GM21717 (cell line): ENCODE measurements around the gene MPHOSPH6.
"Not testable (repeated sequence)": the region's sequence is repeated elsewhere in the genome, so short reads cannot be mapped to it uniquely, and the experiment has no call there.

ENCODE experiments used
- ATAC-seq: cut with Tn5 transposase; IDR thresholded peaks from one replicate; pipeline ENCODE4 v1.9.1; 2021; ENCODE audit warnings: mild to moderate bottlenecking, moderate library complexity; ENCODE audit not compliant: unreplicated experiment

The MPHOSPH6 gene, protein sequence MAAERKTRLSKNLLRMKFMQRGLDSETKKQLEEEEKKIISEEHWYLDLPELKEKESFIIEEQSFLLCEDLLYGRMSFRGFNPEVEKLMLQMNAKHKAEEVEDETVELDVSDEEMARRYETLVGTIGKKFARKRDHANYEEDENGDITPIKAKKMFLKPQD

GRCh38 chr16:82169861-82170845, at the start of gene MPHOSPH6:
Gene MPHOSPH6 (minus strand): TSS chr16:82170224. CDS start chr16:82170175, 49 bp downstream.
- peak; percentile 97 for ATAC-seq

DNA sequence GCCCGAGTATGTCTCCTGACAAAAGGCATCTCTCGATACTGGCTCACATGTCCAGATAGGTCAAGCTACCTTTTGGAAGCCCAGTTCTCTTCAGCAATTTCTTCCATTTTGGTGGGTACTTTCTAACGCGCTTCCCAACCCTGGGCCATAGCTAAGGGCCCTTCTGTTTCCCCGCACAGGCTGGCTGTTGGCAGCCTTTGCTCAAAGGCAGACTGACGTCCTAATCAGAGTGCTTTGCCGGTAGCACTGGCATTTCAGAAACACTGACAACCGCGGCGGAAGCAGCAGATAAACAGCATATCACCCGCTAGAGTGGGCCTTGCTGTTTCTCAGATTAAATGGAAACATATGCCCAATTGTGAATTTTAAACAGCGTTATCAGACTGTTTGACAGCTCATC, 49.3 kb upstream of the MPHOSPH6 start:
- no peak for ATAC-seq

GRCh38 chr16:82209314-82209713, 39.3 kb upstream of the MPHOSPH6 start:
- ATAC-seq = not testable (repeated sequence)

DNA sequence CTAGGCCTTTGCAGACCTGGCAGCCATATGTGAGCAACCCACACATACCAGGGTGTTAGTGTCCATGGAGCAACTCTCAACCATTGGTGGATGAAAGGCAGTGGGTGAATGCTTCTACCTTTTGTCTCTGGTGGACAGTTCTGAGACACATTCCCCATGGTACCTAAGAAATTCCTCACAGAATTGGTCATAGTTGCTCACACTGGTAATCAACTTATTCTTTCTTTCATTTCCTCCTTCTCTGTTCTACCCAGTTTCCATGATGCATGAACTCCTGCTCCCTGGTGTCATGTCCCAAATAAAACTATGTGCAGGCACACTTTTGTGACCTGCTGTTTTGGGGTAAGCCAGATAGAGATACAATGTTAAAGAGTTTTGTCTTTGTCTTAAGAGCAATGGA, 33.2 kb upstream of the MPHOSPH6 start:
- ATAC-seq = no peak

- no peak for ATAC-seq
Measured at GRCh38 chr16:82201926-82202325, 31.9 kb upstream of the MPHOSPH6 start.

- no peak for ATAC-seq
Measured at GRCh38 chr16:82201351-82201750, 31.3 kb upstream of the MPHOSPH6 start.

DNA sequence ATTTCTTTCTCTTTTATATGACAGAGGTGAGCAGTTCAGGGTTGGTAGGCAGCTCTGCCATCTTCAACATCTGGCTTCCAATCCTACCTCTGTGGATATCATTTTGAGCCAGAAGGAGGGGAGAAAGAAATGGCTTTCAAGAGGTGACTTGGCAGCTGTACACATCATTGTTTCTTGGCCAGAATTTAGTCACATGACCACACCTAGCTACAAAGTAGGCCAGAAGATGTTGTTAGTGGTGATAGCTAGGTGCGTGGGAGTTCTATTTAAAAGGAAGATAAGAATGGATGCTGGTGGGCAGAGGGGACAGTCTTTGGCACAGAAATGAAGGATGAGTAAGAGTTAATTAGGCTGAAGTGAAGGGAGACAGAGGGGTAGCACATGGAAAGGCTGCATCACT, 29.2 kb upstream of the MPHOSPH6 start:
- ATAC-seq = no peak

DNA sequence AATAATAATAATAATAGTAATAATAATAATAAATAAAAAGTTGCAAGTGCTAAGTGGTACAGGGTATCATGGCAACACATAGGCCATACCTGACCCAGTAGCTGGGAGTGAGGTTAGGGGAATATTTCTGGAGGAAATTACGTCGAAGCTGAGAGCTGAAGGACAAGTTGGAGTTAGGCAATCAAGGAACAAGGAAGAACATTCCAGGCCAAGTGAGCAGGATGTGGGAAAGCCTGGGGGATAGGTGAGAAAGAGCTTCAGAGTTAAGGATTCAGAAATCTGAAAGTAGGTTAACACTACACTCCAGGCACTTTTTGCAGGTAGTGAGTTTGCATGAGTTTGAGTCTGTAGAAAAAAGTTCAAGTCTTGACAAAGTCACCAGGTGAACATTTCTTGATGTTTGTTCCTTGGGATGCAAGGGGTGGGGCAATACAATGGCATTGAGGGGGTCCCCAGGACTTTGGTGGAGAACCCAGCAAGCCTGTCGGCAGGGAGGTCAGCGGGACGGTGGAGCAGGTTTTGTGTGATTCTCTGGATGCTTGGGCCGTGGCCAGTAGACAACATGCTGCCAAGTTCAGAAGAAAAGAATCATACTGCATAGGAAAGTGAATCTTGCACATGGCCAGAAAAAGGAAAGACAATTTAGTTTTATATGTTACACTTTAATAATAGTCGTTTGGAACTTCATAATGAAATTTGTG, 27.7 kb upstream of the MPHOSPH6 start:
- no peak for ATAC-seq

- ATAC-seq = no peak
Measured at GRCh38 chr16:82195917-82196494, 26.0 kb upstream of the MPHOSPH6 start.

GRCh38 chr16:82194086-82194485, 24.1 kb upstream of the MPHOSPH6 start:
- no peak for ATAC-seq

GRCh38 chr16:82192665-82193064, 22.6 kb upstream of the MPHOSPH6 start:
- no peak for ATAC-seq

GRCh38 chr16:82190386-82190785, 20.4 kb upstream of the MPHOSPH6 start:
- ATAC-seq = no peak

GRCh38 chr16:82187829-82188228, 17.8 kb upstream of the MPHOSPH6 start:
- ATAC-seq = no peak

DNA sequence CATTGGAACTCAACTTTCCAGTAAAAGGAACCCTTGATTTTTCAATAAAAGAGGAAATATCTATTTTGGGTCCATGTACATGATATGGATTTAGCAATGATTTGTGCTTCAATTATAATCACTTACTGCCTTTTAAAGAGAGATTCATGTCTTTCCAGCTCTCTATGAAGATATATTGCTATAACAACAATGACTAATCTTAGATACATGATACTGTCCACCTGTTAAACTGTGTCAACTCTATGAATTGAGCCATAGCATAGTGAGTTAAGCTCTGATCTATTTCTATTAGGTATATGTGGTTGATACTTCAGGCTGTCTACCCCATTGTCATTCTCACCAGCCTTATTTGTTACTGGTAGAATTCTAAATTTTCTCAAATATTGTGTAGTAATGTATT, 15.0 kb upstream of the MPHOSPH6 start:
- no peak for ATAC-seq

DNA sequence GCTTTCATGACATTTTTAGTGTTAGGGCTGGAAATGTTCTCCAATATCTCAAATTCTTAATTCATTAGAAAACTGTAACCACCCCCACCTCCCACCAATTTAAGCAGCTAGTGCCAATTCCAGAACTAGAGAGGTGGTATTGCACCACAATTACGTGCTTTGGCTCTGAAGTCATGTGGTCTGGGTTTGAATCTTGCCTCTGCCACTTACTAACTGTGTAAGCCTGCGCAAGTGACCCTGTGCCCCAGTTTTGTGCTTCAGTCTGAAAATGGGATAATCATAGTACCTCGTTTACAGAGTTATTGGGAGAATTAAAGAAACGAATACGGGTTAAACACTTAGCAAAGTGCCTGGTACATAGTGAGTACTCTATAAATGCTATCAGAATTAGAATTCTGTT, 14.2 kb upstream of the MPHOSPH6 start:
- no peak for ATAC-seq

DNA sequence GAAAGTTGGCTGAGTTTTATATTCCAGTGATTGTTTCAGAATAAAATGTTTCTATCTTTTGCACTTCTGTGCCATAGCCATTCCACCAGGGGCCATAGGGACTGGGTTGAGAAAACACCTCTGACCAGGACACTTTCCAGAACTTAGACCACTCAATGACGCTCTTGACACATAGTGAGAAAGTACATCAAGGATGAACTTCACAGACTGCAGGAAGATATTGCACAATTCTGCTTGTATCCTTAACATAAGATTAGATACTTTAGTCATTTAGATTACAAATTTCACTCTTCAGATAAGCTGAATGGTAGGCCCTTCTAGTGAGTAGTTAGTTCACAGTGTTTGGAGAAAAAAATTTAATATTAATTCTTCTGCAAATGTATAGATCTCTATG, 13.0 kb upstream of the MPHOSPH6 start:
- no peak for ATAC-seq

DNA sequence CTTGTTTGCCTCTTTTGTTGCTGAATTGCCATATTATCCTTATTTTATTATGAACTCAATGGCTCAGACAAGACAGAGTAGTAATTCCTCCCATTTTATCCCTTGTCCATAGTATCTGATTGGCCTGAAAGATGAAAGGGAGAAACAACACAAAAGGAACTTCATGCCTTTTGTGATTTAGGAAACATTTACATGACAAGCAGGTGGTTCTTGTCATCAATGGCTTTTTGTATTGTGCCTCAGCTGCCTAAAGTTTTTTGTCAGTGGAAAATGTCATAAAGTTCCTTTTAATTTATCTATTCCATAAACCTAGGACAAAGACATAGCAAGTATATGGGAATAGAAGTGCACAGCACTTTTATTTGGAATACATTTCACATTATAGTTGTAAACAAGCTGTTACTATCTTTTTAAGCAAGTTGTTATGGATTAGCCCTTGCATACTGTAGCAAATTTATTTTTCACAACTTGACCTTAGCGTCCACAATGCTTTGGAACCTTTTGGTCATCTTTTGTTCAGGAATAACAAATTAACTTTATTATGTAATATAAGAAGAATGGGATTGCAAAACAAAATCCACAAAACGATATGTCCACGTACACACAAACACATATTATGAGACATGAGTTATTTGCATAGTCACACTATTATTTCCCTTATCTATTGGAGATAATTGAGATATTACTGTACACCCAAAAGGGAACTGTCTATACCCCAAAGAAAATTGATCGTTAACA, 12.4 kb upstream of the MPHOSPH6 start:
- no peak for ATAC-seq

DNA sequence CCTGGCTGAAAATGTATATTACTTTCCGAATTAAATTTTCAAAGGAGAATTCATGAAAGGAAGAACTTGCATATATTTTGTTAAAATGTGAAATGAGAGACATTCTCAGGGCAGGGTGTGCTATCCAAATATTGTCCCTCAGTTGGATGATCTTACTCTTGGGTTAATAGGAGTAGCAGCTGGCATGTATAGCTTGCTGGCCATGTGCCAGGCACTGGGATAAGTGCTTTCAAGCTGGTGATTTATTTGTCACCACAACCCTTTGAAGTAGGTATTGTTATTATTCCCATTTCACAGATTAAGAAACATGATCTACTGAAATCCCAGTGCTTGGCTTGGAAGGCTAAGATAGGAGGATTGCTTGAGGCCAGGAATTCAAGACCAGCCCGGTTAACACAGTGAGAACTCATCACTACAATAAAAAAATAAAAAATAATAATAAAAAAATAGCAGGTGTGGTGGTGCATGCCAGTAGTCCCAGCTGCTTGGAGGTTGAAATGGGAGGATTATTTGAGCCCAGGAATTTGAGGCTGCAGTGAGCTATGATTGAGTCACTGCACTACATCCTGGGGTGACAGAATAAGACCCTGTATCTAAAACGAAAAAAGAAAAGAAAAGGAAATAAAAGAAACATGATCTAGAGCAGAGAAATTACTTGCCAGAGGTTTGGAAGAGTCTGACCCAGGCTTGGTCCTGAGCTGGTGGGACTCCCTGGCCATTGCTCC, 11.6 kb upstream of the MPHOSPH6 start:
- ATAC-seq = no peak

DNA sequence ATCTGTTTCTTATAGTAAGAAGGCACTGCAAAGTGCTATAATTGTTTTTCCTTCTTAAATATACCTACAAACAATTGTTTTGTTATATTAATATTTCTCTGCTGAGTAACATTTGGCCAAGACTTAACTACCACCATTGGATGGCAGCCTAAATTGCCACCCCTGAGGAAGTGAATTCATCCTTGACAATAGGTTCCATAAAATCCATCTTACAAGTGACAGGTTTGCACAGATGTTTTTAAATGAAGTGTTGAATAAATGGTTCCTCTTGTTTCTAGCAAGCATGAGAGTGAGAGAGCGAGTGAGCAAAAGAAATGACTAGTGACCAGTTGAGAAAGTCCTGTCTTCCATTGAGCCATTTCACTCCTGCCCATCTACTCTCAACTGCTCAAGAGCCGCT, 8.3 kb upstream of the MPHOSPH6 start:
- ATAC-seq = no peak

DNA sequence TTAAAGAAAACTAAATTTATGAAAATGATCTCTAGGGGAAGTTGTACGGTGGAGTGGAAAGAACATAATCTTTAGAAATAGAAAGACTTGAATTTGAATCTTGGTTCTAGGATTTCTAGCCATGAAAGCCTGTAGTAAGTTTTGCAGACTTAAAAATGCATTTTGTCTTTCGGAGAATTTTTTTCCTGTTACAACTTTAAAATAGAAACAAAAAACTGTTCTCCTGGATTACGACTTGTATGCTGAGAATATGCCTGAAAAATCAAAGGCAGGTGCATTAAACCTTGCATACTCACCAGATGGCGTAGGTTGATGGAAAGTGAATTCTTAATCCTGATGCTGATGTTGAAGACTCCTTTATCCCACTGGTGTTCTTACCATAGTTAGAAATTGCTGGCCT, 7.5 kb upstream of the MPHOSPH6 start:
- no peak for ATAC-seq
